HL-60/S4 treated with phorbol 12-myristate 13-acetate at 8.2 ng/mL for 4 days and 3 days (cell line): ENCODE data around the gene MAMSTR.
"Not testable (repeated sequence)": the region's sequence is repeated elsewhere in the genome, so short reads cannot be mapped to it uniquely, and the experiment has no call there.

Experiments used
- in situ Hi-C: fragments of 300-500 bp; cut with MboI; formaldehyde crosslinking; loops from 2 replicates; pipeline ENCODE4 v1.15.0; 2022; ENCODE audit warnings: low sequenced_read_pairs

Gene MAMSTR

GRCh38 chr19:48693629-48694028 is 25.9 kb downstream of the MAMSTR start:
- in situ Hi-C loops, result not testable (repeated sequence)

- in situ Hi-C loops, result no loop called here
These were observed 30.1 kb downstream of the MAMSTR start for GRCh38 chr19:48689449-48689848.

- in situ Hi-C loops, result no loop called here
These were observed 31.7 kb downstream of the MAMSTR start for GRCh38 chr19:48687776-48688175.

DNA sequence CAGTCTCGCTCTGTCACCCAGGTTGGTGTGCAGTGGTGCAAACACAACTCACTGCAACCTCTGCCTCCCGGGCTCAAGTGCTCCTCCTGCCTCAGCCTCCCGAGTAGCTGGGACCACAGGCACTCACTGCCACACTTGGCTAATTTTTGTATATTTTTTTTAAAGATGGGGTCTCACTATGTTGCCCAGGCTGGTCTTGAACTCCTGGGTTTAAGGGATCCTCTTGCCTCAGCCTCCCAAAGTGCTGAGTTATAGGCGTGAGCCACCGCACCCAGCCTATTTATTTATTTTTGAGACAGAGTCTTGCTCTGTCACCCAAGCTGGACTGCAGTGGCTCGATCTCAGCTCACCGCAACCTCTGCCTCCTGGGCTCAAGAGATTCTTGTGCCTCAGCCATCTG is 32.9 kb downstream of the MAMSTR start:
- in situ Hi-C loops, result not testable (repeated sequence)

- in situ Hi-C loops, result no loop called here
These were observed 33.4 kb downstream of the MAMSTR start for GRCh38 chr19:48686088-48686487.

DNA sequence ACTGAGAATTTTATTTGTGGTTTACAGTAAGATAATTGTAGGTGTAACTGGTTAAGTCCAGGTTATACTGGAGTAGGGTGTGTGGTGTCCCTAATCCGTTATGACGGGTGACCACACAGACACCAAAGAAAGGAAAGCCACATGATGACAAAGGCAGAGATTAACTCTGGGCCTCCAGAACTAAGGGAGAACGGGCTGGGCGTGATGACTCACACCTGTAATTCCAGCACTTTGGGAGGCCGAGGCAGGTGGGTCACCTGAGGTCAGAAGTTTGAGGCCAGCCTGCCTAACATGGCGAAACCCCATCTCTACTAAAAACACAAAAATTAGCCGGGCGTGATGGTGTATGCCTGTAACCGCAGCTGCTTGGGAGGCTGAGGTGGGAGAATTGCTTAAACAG is 33.9 kb downstream of the MAMSTR start:
- in situ Hi-C loops, result no loop called here

GRCh38 chr19:48683349-48683748 is 36.2 kb downstream of the MAMSTR start:
- in situ Hi-C loops, result no loop called here

DNA sequence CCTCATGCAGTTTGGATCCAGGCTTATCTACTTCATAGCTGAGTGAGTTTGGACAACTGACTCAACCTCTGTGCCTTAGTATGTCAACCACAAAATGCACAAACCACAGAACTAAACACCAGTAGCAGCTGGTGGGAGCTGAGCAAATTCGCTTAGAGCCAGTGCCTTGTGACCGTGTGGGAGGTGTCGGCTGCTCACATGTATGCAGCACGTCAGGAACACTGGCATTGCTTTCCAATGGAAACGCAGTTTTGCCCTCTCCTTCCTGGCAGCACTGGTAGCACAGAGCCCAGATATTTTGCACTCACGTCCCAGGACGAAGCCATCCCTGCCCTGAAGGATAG is 38.4 kb downstream of the MAMSTR start:
- in situ Hi-C loops, result no loop called here

DNA sequence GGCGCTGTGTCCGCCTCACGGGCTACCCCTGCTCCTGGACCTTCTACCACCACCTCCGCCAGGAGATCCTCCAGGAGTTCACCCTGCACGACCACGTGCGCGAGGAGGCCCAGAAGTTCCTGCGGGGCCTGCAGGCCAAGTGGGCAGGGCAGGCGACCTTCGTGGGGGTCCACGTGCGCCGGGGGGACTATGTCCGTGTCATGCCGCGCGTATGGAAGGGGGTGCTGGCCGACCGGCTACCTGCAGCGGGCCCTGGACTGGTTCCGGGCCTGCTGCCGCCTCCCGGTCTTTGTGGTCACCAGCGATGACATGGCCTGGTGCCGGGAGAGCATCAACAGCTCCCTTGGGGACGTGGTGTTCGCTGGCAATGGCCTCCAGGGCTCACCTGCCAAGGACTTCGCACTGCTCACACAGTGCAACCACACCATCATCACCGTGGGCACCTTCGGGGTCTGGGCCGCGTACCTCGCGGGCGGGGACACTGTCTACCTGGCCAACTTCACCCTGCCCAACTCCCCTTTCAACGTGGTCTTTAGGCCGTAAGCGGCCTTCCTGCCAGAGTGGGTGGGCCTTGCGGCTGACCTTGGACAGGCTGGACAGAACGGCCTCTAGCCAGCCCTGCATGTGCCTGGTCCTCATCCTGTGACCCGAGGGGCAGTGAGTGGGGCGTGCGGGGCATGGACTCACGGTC is 38.9 kb downstream of the MAMSTR start:
- in situ Hi-C loops, result no loop called here

DNA sequence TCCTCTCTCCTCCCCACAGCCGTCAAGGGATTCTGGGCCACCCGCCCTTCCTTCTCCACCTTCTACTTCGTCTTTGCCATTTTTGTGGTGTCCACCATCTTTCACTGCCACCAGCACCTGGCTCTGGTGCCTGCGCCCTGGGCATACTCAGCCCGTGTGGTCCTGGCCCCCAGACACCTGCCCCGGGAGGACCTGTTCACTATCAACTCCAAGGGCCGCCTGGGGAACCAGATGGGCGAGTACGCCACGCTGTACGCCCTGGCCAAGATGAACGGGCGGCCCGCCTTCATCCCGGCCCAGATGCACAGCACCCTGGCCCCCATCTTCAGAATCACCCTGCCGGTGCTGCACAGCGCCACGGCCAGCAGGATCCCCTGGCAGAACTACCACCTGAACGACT is 39.5 kb downstream of the MAMSTR start:
- in situ Hi-C loops, result not testable (repeated sequence)

GRCh38 chr19:48678201-48678600 is 41.3 kb downstream of the MAMSTR start:
- in situ Hi-C loops, result no loop called here

DNA sequence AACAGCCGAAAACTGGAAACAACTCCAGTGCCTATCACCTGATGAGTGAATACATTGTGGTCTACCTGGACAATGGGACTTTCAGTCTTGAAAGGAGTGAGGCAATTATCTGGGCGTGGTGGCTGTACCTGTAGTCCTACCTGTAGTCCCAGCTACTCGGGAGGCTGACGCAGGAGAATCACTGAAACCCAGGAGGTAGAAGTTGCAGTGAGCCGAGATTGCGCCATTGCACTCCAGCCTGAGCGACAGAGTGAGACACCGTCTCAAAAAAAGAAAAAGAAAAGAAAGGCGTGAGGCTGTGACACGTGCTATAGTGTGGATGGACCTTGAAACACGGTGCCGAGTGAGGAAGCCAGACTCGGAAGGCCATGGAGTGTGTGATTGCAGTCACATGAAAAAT is 42.6 kb downstream of the MAMSTR start:
- in situ Hi-C loops, result no loop called here

DNA sequence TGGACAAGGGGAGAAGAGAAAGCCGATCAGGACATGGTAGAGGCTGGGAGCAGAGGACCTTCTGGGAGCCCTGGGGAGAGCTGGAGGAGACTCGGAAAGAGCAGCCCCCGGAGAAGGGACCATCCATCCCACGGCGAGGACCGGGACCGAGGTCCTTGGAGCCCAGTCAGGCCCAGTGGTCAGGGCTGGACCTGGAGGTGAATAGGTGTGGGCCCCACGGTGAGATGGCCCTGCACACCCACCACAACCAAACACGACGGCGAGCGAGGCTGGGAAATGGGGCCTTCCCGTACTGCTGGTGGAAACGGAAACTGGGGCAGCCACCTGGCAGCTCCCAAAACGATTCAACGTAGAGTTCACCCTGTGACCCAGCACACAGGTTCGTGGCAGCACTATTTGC is 43.0 kb downstream of the MAMSTR start:
- in situ Hi-C loops, result no loop called here

DNA sequence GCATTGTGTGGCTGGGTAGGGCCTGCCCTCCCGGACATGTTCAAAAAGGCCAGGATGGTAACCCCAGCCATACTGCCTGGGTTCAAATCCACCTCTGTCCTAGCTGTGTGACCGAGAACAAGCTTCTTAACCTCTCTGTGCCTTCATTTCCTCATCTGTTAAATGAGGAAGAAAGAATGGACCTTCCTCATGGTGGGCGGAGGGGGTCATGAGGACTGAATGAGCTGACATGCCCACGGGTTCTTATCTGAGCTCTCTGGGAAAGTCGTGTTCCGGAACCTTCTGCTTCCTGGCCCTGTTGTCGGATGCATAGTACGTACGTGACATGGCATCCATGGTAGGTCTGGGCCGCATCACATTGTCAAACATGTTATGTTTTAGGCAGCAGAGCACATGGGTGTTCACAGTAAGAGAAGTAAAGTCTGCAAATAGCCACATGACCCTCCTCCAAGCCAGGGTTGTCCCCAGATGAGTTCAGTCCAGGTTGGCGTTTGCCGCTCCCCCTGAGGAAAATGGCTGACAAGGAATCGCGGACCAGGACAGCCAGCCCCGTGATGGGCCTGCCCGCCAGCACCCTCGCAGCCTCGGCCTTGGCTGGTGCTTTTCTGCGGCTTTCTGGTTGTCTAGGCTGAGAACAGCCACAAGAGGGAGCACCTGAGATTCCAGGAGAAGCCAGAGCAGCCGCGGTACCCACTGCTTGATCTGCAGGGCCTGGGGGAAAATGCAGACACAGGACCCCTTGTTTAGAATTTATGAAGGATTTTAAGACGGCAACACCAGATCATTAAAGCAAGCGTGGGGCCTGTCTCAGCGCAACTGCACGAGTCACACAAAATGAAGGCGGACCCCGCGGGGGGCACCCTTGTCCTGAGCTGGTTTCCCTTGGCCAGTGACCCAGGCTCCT is 44.4 kb downstream of the MAMSTR start:
- in situ Hi-C loops, result no loop called here

GRCh38 chr19:48674216-48674809 is 45.2 kb downstream of the MAMSTR start:
- in situ Hi-C loops, result no loop called here

DNA sequence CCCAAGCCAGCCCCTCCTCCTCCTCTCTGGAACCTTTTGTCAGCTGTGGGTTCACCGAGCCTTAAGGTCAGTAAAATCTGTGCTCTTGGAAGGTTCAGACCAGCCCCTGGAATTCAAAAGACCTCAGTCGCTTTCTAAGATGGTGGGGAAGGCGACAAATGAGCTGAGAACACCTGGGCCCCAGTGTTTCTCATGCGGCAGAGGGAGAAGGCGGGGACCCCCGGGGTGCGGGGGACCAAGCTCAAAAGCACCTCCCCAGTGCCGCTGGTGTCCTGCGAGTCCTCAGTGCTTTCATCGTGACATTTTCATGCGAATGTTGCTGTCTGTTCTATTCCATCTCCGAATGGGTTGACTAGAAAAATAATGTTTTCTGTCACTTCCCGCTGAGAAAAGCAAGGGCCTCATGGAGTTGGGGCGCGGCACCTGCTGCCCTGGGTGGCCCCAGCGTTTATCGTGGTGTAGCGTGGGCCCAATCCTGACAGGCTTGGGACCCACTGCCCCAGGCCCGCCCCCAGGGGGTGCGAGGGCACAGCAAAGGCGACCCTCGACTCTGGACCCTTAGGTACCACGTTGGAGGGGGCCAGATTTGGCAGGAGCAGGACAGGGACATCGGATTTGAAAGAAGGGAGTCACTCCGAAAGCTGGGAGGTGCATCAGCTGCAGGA is 46.0 kb downstream of the MAMSTR start:
- in situ Hi-C loops, result no loop called here

DNA sequence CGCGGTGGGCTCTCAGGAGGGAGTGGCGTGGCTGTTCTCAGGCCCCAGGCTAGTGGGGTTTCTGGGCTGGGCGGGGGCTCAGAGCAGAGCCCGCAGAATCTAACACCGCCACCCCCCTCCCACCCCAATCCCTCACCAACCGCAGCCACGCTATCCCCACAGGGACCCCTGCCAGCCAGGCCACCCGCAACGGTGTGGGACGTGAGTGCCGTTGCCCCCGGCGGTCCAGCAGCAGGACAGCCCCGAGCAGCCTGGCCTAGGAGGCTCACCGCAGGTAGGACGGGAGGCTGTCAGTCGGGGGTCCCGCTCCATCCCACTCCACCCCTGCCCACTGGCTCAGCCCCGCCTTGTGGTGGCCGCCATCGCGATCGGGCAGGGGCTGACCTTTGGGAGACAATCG is 46.5 kb downstream of the MAMSTR start, which contains the start of gene NTN5:
Gene NTN5 (minus strand): TSS at position 24 of the 400 bp plus-strand sequence. CDS start 2,031 bp downstream, outside the sequence.
- in situ Hi-C loops, result no loop called here

DNA sequence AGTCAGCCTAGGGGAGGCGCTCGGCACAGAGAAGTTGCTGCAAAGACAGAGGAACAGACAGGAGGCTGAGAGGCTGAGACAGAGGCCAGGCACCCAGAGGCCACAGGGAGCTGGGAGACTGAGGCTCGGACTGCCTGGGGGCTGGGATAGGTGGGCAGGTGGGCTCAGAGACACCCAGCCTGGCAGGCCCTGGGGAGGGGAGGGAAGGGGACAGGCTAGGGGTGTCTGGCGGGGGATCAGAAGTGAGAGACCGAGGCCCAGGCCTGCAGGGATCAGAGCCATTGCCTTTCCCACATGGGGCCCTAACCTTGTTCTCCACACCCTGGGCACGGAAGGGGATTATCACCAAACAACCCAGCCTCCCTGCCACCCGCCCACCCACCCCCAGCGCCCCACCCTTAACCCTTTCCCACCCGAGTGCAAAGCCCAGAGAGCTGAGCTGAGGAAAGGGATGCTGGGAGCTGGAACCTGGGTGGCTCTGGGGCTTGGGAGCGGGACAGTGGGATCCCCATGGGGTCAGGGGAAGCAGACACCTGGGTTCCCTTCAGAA is 48.0 kb downstream of the MAMSTR start:
- in situ Hi-C loops, result no loop called here

GRCh38 chr19:48670699-48671445 is 48.7 kb downstream of the MAMSTR start:
- in situ Hi-C loops, result no loop called here
